NOMO-1 (cell line): ENCODE measurements around the gene RAMP3.

ENCODE experiments used
- DNase-seq, 2 experiments: peaks; one replicate each; lab custom pipeline; 2025; ENCODE audit not compliant: unreplicated experiment in 2 of 2; lab: John Stamatoyannopoulos, UW

Gene RAMP3

DNA sequence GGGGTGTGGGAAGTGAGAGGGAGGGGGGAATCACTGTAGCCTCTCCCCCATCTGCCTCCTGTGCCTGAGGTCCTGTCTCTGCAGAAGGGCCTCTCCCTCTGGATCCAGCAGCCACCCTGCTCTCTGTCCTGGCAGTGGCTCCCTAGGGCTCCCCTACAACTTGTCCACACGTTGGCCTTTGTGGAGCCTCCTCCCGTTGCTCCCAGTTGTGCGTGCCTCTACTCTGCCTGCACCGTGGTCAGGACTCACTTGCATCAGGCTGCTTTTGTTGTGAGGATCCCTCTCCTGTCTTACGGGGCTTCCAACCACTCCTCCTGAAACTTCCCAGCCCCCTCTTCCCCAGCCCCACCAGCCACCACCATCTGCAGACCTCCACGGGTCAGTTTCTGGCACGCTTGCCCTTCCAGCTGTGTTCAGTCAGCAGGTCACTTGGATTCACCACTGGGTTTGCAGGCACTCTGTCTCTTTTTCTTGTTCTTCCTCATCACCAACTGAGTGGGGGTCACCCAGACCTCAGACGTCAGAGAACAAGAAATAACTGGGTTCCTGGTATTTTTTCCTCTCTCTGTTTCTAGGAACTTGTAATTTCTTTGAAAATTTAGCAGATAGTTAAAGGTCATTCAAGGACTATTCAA is 62.3 kb downstream of the RAMP3 start:
- no peak for DNase-seq

GRCh38 chr7:45220846-45221618 is 63.4 kb downstream of the RAMP3 start:
- no peak for DNase-seq

GRCh38 chr7:45221896-45222604 is 64.5 kb downstream of the RAMP3 start:
- no peak for DNase-seq

DNA sequence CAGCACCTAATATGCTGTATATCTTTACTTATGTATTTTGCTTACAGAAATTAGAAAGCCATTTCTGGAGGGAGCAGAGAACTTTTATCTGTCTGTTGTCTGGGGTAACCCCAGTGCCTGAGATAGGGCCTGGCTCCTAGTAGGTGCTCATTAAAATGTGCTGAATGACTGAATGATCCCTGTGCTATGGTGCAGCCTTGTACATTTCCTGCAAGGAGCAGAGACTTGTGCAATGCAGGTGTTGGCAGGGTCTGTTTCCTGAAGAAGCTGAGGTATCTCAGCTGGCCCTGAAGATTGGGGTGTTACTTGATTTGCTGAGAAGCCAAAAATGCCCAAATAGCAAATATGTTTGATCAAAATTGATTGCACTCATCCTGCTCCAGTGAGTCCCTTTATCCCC is 65.5 kb downstream of the RAMP3 start:
- no peak for DNase-seq

GRCh38 chr7:45223728-45224630 is 66.4 kb downstream of the RAMP3 start:
- DNase-seq, result no peak

- DNase-seq, result no peak
Observed at GRCh38 chr7:45224832-45225231, 67.2 kb downstream of the RAMP3 start.

- no peak for DNase-seq
Observed at GRCh38 chr7:45225311-45225947, 67.8 kb downstream of the RAMP3 start.

DNA sequence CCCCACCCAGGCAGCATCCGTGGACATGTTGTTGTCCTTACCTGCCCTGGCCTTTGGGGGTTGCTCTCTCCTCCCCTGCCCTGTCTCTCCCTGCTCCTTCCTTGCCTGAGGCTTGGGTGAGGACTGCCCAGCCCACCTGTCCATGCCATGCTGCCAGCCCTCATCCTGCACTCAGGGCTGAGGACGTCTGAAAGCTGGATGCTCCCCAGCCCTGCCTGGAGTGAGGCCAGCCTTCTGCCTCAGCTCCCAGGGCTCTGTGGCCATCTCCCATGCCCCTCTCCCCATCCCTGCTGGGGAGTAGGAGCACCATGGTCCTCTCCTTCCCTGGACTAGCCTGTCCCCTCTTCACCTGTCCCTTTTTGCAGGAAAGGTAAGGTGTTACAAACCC is 68.4 kb downstream of the RAMP3 start:
- DNase-seq, result no peak

DNA sequence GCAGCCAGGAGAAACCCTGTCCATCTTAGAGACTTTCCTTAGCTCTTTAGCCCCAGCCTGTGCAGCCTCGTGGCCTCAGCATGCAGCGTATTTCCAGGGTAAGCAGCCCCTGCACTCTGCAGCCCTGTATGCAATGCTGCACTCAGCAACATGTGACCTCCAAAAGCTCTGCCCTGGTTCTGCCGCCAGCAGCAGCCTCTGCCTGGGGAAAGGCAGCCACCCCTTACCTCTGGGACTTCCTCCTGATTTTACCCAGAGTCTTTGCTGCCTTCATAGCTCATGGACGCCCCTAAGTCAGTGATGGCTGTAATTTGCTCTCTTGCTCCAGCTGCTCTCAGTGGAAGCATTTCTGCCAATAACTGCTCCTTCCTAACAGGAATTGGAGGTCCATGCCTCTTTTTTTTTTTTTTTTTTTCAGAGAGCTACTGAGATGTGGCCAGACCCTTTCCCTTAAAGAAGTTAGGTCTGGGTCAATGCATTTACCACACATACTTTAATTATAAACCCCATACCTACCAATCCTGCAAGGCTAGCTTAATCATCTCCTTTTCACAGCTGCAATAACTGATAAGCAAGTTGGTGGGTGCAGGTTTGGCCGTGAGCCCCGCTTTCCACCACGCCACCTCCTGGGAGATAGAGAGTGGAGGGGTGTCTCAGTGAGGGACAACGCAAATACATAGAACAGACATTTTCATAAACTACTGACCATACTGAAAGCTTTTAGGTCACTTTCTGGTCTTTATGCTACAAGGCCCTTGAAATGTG is 71.7 kb downstream of the RAMP3 start:
- DNase-seq, result no peak

DNA sequence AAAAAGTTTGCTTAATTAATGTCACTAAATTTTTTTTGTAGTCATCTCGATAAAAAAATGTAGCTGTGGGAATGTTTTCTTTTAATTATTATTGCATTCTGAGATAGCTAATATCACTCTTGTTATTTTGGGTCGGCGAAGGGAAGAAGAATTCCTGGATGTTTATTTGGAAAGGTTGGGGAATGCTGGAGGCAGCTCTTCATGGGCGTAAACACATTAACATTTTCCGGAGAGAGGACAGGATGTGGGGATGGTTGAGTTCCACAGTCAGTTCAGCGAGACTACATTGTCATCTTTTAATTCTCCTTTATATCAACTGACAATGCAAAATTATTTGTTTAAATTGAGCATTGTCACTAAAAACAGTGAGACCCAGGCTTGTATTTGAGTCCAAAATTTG is 72.5 kb downstream of the RAMP3 start:
- no peak for DNase-seq

- DNase-seq, result no peak
Observed at GRCh38 chr7:45230611-45231165, 73.1 kb downstream of the RAMP3 start.

DNA sequence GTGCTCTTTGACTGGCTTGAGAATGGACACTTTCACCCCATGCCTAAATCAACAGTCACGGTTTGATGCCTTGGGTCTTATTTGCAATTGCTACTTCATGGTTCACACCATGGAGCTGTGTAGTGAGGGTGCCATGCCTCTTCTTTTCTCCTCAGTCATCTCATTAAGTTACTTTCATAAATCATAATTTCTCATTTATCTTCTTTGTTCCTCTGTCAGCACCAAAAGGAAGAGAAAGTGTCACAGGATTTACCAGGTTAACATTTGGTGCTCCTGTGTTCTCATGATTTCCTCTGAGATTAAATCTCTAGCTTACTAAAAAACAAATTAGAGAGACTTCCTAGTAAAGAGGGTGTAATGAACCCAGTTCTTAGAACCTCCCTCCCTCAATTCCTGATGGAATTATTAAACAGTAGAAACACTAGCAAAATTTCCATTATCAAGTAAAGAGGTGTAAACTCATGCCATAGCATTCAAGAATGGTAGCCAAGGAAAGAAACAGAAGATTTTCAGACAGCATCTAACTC is 75.7 kb downstream of the RAMP3 start:
- DNase-seq, result no peak
